ENCODE results near the gene DNAJB2. TPM values are rescaled to one million over a fixed set of nuclear protein-coding genes. Genes with fewer than 3 reads are reported as not detected.

DNAJB2 gene
- total and polyA plus RNA-seq, 2 of the 8 experiments (the other 6 are each of a cell fraction or from before 2014, with no cell fraction given): 21.0 to 26.3 TPM

GRCh38 chr2:219286436-219287115 is 7.4 kb downstream of the DNAJB2 start:
- no peak overlapping the region for H4K8ac ChIP-seq (ENCODE audit: extremely low read depth, insufficient read depth, low read length)
- DNase-seq (ENCODE audit: low read depth in 1 of 2, low spot score in 2 of 2) (no peak), FAIRE-seq (no peak)
- peaks cover 0 to 4% (median under 1%) of the 10 kb centered on the region in 4 experiments; a peak in 3 of 8 replicates for H3K36me3 ChIP-seq (ENCODE audit: control insufficient read depth in 2 of 4, insufficient read depth in 4 of 4, low read length in 3 of 4)
- CTCF ChIA-PET (ENCODE audit: partially characterized antibody): interaction anchor here (0.6 to 12.1 kb wide), 13 partner anchors 6 to 115 kb away, joined by 3 to 220 read pairs (median 3); partner anchors contain the start of genes GLB1L and STK16
- no peaks in the 10 kb centered on the region for H3K79me2 ChIP-seq (ENCODE audit: control insufficient read depth in 1 of 2, insufficient read depth in 2 of 2, low read length in 2 of 2)
- H3K9me3 ChIP-seq (ENCODE audit: insufficient read depth in 2 of 2, low read depth in 1 of 2, low read length in 1 of 2): no peaks in the 10 kb centered on the region
- H2AFZ ChIP-seq (ENCODE audit: low read length): no peak overlapping the region
- H3K14ac ChIP-seq (ENCODE audit: insufficient read length): no peak overlapping the region
- peak overlapping the region; percentile 28; the same call in 1 of the 2 replicates for H2BK12ac ChIP-seq (ENCODE audit: low read depth, low read length)
- 76% methylated on average over 12 of the region's 12 CpGs; no CpG with 5 or more reads in 1 of the 2 experiments for WGBS, 2 experiments (ENCODE audit: extremely low coverage in 1 of 2, insufficient coverage in 1 of 2, insufficient read length in 1 of 2, insufficient replicate concordance in 2 of 2, low coverage in 1 of 2, low lambda C conversion rate in 2 of 2, missing lambda C conversion rate in 1 of 2)
- H4K91ac ChIP-seq (replicated peaks; ENCODE audit: insufficient read length, low read length): peak overlapping the region; percentile 51
- H2BK5ac ChIP-seq (ENCODE audit: low read depth, low read length): peak overlapping the region; percentile 64; the same call in 1 of the 2 replicates
- no peak overlapping the region for H3K9ac ChIP-seq (replicated peaks in 1 of 4; ENCODE audit: extremely low read depth in 1 of 4, low read depth in 3 of 4, low read length in 3 of 4)
- H3K4me3 ChIP-seq (ENCODE audit: extremely low read depth in 1 of 4, insufficient read depth in 2 of 4, low read depth in 3 of 4, low read length in 4 of 4): no peak overlapping the region
- no peaks in the 10 kb centered on the region for H3K23me2 ChIP-seq (ENCODE audit: low read depth, low read length)
- TF ChIP-seq TCF12 (IDR thresholded peaks at IDR 0.05; ENCODE audit: low read depth, low read length): no peak
- TF ChIP-seq SRF (IDR thresholded peaks at IDR 0.05; ENCODE audit: low read depth, low read length): no peak
- TF ChIP-seq MAX (IDR thresholded peaks at IDR 0.05): peak; percentile 23; the same call in 1 of the 2 replicates
- no peak overlapping the region for H3K18ac ChIP-seq (ENCODE audit: extremely low read depth, low read length)
- H2AK5ac ChIP-seq (ENCODE audit: low read depth, low read length): no peak overlapping the region; the same call in 1 of the 2 replicates
- no peak overlapping the region for H3K56ac ChIP-seq (replicated peaks; ENCODE audit: insufficient read length, low read depth, low read length)
- no peaks in the 10 kb centered on the region for H3K79me1 ChIP-seq (ENCODE audit: low read depth, low read length)
- H4K5ac ChIP-seq (ENCODE audit: insufficient read length, low read depth, low read length): no peak overlapping the region
- no peaks in the 10 kb centered on the region for H3K27me3 ChIP-seq (replicated peaks in 1 of 4; ENCODE audit: control insufficient read depth in 3 of 4, extremely low read depth in 1 of 4, insufficient read depth in 3 of 4, low read length in 3 of 4)
- peaks cover 0 to 2% of the 10 kb centered on the region in 2 experiments for H4K20me1 ChIP-seq (replicated peaks in 1 of 2; ENCODE audit: control insufficient read depth in 1 of 2, insufficient read depth in 2 of 2, low read length in 2 of 2)
- no peak overlapping the region for H3K23ac ChIP-seq (ENCODE audit: insufficient read length)
- H2BK15ac ChIP-seq (ENCODE audit: low read length): peak overlapping the region; percentile 99; the same call in 1 of the 2 replicates
- no peak overlapping the region for H2BK20ac ChIP-seq (ENCODE audit: low read length)
- H3K27ac ChIP-seq (ENCODE audit: low read depth, low read length): no peak overlapping the region
- H3K4me2 ChIP-seq (ENCODE audit: insufficient read depth in 1 of 2, low read depth in 2 of 2, low read length in 2 of 2): peak overlapping the region; percentile 19 to 45; a peak in 3 of 4 replicates
- peaks cover 0 to 10% (median 6%) of the 10 kb centered on the region in 4 experiments; a peak in 6 of 7 replicates for H3K4me1 ChIP-seq (replicated peaks in 1 of 4; ENCODE audit: control insufficient read depth in 3 of 4, insufficient read depth in 4 of 4, low read length in 3 of 4)
- POLR2A ChIA-PET (ENCODE audit: partially characterized antibody): interaction anchor here (0.9 to 3.4 kb wide), 8 partner anchors 9 to 80 kb away, joined by 3 to 19 read pairs (median 4); partner anchors contain the start of genes PTPRN, TUBA4A and ZFAND2B
- peak overlapping the region; percentile 36 for H3K4ac ChIP-seq (replicated peaks; ENCODE audit: insufficient read length, low read depth, low read length)
- H2BK120ac ChIP-seq (replicated peaks; ENCODE audit: low read depth, low read length): no peak overlapping the region

All from H1 (cell line).